ENCODE measurements around the gene SPON1.

Gene SPON1

GRCh38 chr11:14309425-14310192 lies 347.1 kb downstream of the SPON1 start:
- no peak for FAIRE-seq
- TF ChIP-seq, protein P1, sequence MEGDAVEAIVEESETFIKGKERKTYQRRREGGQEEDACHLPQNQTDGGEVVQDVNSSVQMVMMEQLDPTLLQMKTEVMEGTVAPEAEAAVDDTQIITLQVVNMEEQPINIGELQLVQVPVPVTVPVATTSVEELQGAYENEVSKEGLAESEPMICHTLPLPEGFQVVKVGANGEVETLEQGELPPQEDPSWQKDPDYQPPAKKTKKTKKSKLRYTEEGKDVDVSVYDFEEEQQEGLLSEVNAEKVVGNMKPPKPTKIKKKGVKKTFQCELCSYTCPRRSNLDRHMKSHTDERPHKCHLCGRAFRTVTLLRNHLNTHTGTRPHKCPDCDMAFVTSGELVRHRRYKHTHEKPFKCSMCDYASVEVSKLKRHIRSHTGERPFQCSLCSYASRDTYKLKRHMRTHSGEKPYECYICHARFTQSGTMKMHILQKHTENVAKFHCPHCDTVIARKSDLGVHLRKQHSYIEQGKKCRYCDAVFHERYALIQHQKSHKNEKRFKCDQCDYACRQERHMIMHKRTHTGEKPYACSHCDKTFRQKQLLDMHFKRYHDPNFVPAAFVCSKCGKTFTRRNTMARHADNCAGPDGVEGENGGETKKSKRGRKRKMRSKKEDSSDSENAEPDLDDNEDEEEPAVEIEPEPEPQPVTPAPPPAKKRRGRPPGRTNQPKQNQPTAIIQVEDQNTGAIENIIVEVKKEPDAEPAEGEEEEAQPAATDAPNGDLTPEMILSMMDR (IDR thresholded peaks at IDR 0.05; ENCODE audit: insufficient read depth, missing control alignments) = no peak
- no peak for DNase-seq (ENCODE audit: insufficient read length, low spot score)

DNA sequence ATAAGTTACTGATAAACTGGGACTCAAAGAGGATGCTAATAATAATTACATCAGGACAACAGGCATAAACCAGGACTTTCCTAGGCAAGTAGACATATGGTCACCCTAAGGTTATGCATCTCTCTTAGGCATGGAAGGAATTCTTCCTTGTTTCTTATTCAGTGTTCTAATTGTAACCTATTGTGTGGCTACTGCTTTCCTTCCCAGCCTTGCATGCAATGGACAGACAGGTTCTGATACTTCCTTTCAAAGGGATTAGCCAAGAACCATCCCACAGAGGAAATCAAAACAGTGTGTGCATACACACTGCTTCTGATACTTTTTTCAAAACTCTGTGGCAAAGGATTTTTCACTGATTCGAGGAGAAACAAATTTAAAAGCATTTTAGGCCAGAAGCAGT lies 348.2 kb downstream of the SPON1 start:
- DNase-seq (ENCODE audit: insufficient read length, low spot score) (no peak), FAIRE-seq (no peak)

DNA sequence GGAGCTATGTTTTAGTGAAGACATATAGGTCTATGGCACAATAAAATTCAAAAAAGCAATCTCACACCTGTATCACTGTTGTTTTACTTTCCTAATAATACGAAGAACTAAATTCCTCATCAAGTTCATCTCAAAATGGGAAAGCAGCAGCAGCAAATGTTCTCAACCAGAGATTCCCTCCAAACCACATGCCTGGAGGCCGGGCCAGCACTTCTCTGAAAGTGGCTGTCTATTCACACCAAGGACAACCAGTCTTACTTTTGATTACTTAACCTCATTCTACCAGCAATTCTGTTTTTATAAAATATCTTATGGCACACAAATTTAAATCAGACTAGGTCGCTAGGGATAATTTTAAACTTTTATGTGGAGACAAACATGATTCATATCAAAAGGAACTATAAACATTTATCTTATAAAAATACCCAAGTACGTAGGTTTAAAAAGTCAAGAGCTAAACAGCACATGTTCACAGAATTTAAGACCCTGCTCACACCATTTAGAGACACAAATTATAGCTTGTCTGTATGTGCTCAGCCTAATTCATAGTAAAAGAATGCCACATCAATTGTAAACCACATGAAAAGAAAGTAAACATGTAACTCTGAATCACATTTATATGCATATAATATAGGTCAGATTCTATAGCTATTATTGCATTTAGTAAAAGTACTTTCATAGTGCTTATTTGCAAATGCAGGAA lies 350.4 kb downstream of the SPON1 start:
- TF ChIP-seq, protein P1 (IDR thresholded peaks at IDR 0.05; ENCODE audit: insufficient read depth, missing control alignments) = no peak
- DNase-seq (ENCODE audit: insufficient read length, low spot score) = no peak
- no peak for FAIRE-seq

More for the DNA sequence above, 348.2 kb downstream of the SPON1 start:
- TF ChIP-seq, protein P1 (IDR thresholded peaks at IDR 0.05; ENCODE audit: insufficient read depth, missing control alignments) = no peak

- TF ChIP-seq, protein P1 (IDR thresholded peaks at IDR 0.05; ENCODE audit: insufficient read depth, missing control alignments) = no peak
- no peak for DNase-seq (ENCODE audit: insufficient read length, low spot score)
- no peak for FAIRE-seq
These were observed 351.6 kb downstream of the SPON1 start for GRCh38 chr11:14314127-14314526.

DNA sequence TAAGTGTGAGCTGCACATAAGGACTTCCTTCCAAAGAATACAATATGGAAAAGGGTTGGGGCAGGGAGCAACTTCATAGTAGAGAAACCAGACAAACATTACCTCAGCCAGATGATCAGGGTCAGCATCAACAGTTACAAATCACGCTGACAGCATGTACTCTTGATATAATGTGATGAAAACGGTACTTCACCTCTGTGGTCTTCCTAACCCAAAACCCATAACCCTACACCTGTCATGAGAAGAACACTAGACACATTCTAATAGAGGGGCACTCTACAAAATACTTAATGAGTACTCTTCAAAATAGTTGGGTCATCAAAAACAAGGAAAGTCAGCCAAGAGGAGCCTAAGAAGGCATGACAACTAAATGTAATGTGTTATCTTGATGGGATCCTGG lies 352.6 kb downstream of the SPON1 start:
- DNase-seq (ENCODE audit: insufficient read length, low spot score) = no peak
- TF ChIP-seq, protein P1 (IDR thresholded peaks at IDR 0.05; ENCODE audit: insufficient read depth, missing control alignments) = no peak
- FAIRE-seq = no peak
